GM12891 (cell line): ENCODE data around the gene MTSS2.

Source experiments
- DNase-seq: peaks from one replicate; pipeline ENCODE4 v3.0.0; 2011; ENCODE audit warnings: low spot score; ENCODE audit not compliant: insufficient read length
- FAIRE-seq: peaks from 2 replicates; lab custom pipeline; 2011; peaks lifted over from hg19 to GRCh38; lab: Jason Lieb, UNC
- PAX5 ChIP-seq: IDR thresholded peaks from 2 replicates; pipeline ENCODE4 v1.6.1; 2011; ENCODE audit warnings: low read length, moderate library complexity, mild to moderate bottlenecking; ENCODE audit not compliant: insufficient read depth, severe bottlenecking
- POLR2A ChIP-seq: IDR thresholded peaks from 2 replicates; pipeline ENCODE4 v1.6.1; 2011; ENCODE audit warnings: low read depth, low read length, control low read depth
- POLR2AphosphoS5 ChIP-seq: IDR thresholded peaks from 2 replicates; pipeline ENCODE4 v1.6.1; 2011; ENCODE audit warnings: low read depth, low read length, control low read depth
- POU2F2 ChIP-seq: IDR thresholded peaks from 2 replicates; pipeline ENCODE4 v1.6.1; 2011; ENCODE audit warnings: low read depth, mild to moderate bottlenecking, control low read depth, low read length, moderate library complexity
- SPI1 ChIP-seq: IDR thresholded peaks from 2 replicates; pipeline ENCODE4 v1.6.1; 2011; ENCODE audit warnings: low read depth, low read length, control low read depth
- TAF1 ChIP-seq: IDR thresholded peaks from 2 replicates; pipeline ENCODE4 v1.6.1; 2011; ENCODE audit warnings: low read depth, low read length, control low read depth

The MTSS2 gene

DNA sequence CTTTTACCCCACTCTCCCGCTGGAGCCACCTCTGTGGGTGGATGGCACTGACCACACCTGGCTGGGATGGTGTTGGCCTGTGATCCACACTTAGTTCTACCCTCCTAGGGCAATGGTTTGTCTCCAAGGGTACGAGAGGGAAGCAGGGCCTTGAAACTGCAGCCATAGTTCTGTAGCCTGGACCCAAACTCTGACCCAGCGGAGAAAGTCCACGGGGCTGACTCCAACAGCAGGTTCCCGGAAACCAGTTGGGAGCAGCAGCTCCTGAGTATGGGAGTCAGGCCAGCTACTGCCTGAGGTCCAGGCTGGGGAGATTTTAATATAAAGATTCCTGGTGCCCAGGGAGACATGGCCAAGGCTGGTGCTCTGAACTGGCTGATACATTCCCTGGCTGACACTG, 23.6 kb upstream of the MTSS2 start:
- FAIRE-seq (no peak), DNase-seq (no peak)
- TF ChIP-seq PAX5 (no peak), POU2F2 (no peak)

DNA sequence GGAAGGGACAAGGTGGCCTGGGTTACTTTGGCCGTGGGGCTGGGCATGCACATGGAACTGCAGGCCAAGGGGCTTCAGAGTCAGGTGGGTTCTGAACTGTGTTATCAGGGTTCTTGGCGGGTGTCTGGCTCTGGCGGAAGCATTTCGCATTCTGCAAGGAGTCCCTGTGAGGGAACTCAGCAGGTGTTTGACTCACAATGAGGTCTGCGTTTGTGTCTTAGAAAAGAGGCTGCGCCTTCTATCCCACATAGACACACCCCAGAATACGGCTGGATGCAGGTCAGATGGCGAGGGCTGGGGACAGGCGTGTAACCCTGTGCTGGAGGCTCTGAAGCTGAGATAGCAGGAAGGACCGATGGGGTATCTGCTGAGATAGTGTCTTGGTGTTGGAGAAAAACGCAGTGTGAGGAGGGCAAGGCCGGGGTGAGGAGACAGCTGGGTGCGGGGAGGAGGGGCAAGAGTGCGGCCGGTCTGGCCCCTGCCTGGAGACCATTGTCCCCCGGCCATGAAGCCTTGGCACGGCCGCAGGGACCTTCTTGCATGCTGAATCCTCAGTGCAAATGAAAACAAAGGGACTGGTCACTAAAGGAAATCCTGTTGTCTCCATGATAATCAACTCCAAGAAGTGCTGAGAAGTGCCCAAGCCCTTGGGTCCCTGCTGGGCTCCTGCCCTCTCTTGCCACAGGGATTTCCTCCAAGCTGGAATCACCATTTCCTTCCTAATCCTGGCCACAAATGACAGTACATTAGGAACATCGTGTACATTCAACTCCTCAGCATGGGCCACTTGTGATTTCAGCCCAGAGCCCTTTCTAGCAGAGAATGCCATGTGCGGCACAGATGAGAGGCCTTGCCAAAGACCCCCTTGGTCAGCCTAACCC, 22.8 kb upstream of the MTSS2 start:
- FAIRE-seq (no peak), DNase-seq (no peak)
- TF ChIP-seq TAF1 (no peak), SPI1 (no peak), POU2F2 (no peak), POLR2AphosphoS5 (no peak), POLR2A (no peak), PAX5 (no peak)

DNA sequence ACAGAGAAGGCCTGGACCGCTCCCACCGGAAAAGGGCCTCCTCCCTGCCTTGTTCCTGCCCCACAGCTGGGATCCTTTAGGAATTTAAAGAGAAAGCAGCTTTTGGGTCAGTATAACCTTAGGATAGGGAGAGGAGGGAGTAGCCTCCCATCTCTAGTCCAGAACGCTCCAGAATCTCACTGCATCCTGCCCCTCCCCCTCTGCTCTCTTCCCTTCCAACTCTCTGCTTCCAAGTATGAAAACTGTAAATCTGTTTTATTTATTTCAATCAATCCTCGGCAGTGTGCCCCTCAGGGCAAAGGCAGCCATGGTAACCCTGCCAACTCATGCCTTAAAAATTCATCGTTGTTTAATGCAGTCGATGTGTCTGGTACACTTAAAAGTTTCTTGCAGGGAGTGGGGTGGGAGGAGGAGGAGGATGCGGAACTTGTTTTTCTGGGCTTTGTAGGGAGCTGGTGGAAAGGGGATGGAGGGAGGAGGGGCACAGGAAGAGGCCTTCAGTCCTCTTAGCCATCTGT, 21.2 kb upstream of the MTSS2 start:
- FAIRE-seq, result no peak
- TF ChIP-seq POLR2A (no peak), TAF1 (no peak), POU2F2 (no peak), PAX5 (no peak), POLR2AphosphoS5 (no peak), SPI1 (no peak)
- no peak for DNase-seq

DNA sequence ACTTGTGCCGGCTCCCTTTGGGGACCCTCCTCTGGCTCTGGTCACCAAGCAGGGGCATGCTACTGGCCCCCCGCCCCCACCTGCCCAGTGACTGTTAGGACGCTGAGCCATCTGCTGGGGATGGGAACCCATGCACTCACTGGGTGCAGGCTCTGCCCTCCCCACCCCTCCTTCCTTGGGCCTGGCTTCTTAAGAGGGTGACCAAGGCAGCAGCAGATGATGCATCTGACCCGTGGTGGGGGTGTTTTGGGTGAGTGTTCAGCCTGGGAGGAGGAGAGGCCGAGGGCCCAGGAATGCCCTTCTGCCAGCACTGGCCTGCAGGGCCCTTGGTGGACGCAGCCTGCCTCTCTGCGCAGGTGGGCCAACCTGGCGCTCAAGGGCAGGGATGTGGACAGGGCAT, 19.2 kb upstream of the MTSS2 start:
- TF ChIP-seq POLR2AphosphoS5 (no peak), POLR2A (no peak), SPI1 (no peak), PAX5 (no peak), POU2F2 (no peak), TAF1 (no peak)
- DNase-seq (no peak), FAIRE-seq (no peak)

DNA sequence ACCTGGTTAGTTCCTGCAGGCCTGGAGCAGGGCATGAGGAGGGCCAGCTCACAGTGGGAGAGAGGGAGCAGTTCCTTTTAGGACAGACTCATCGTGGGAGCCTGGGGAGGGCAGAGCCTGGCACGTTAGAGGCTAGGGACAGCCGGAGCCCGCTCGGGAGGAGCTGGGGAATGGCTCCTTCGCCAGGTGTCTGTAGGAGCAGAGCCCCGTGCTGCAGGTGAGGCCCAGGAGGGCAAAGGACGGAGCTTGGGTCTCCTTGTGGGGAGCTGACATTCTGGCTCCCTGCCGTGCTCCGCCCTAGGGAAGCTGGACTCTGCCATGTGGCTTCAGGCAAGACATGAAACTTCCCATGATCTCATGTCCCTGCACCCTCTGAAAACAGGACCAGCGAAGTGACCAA, 18.7 kb upstream of the MTSS2 start:
- FAIRE-seq, result no peak
- TF ChIP-seq POLR2AphosphoS5 (no peak), POU2F2 (no peak), POLR2A (no peak), TAF1 (no peak), SPI1 (no peak)
- DNase-seq, result no peak

DNA sequence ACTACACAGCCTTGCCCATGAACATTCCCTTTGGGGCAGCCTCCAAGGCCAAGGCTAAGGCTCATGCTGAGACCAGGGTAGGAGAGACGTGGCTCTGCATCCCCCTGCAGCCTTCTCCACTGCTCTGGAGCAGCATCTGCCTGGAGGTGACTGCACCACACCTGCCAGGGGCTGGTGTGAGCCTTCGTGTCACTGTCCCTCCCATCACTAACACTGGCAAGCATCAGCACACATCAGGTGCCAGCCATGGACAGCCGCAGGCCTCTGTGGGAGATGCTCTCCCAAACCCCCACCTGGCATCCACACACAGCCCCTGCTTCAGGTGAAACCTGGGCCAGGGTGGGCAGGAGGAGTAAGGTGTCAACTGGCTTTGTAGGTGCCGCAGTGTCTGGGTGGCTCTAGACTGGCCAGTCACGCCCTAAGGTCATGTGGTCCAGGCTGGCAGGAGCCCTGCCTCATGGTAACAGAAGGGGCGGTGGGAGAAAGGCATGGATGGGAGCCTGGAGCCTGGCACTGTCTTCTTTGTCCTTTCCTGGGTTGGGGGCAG, 18.1 kb upstream of the MTSS2 start:
- FAIRE-seq, result no peak
- no peak for DNase-seq
- TF ChIP-seq TAF1 (no peak), POLR2AphosphoS5 (no peak), SPI1 (no peak), POU2F2 (no peak), POLR2A (no peak), PAX5 (no peak)

DNA sequence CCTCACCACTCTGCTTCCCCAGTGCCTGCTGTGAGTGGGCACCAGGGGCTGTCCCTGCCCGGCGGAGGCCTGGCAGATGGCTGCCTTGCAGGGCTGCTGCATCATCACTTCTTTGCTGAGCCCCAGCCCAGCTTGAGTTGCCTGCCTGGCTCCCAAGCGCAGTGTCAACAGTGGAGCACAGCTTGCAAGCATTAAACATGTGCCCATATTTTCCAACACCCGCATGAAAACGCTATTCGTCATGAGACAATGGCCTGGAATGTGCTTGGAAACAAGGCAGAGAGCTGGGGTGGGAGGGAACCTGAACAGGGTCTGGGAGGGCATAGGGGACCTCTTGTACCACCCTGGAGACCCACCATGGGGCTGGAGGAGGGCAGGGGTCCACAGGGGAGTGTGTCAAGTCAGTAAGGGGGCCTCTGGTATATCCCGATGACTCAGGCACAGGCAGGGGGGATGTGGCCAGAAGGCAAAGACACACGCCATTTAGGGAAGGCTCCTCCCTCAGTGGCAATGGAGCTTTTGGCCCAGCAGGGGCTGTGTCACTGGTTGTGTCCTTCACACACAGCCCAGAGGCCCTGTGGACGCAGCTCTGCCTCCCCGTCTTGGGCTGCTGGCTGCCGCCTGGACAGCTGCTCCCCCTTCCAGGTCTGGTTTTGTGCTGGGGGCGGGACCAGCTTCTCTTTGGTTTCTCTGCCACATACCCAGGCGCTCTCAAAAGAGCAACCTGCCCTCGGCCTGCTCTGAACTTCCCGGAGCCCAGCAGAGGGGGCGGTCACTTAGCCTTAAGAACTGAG, 17.4 kb upstream of the MTSS2 start:
- DNase-seq, result no peak
- no peak for TF ChIP-seq SPI1
- TF ChIP-seq POLR2A, result no peak
- TF ChIP-seq POU2F2, result no peak
- no peak for TF ChIP-seq POLR2AphosphoS5
- TF ChIP-seq PAX5, result no peak
- no peak for TF ChIP-seq TAF1
- FAIRE-seq, result no peak

DNA sequence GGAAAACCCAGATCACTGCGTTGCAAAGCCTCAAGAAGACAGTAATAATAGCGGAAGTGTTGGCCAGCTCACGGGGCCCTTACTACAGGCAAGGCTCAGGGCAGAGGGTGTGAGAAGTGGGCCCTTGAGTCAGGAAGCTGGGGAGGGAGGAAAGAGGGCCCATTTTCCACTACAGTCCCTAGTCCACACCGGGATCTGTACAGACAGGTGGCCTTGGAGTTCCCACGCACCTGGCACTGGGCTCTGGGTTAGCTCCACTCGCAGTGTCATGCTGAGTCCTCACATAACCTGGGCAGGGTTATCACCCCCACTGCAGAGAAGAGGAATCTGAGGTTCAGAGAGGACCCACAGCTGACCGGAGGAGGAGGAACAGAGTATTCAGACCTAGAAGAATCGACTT, 16.8 kb upstream of the MTSS2 start:
- TF ChIP-seq PAX5 (no peak), SPI1 (no peak), POLR2A (no peak), POU2F2 (no peak)
- FAIRE-seq (no peak), DNase-seq (no peak)

DNA sequence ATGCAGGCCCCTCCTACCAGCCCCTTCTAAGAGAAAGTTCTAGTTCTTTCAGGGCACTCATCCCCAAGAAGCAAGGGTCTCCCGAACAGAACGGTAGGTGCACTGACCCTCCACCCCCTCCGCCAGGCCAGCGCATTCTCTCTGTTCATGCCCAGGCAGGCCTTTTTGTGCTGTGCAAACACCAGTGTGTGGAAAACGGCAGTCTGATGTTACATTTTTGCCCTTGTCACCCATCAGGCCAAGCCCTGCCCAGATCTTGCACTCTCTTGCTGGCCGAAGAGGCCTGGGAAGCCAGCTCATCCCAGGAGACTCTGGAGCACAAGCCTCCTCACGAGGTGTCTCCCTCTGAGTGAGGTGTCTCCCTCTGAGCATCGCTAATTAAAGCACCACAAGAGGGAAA, 16.1 kb upstream of the MTSS2 start:
- no peak for DNase-seq
- TF ChIP-seq POLR2AphosphoS5 (no peak), SPI1 (no peak), POLR2A (no peak), PAX5 (no peak), POU2F2 (no peak), TAF1 (no peak)
- no peak for FAIRE-seq

DNA sequence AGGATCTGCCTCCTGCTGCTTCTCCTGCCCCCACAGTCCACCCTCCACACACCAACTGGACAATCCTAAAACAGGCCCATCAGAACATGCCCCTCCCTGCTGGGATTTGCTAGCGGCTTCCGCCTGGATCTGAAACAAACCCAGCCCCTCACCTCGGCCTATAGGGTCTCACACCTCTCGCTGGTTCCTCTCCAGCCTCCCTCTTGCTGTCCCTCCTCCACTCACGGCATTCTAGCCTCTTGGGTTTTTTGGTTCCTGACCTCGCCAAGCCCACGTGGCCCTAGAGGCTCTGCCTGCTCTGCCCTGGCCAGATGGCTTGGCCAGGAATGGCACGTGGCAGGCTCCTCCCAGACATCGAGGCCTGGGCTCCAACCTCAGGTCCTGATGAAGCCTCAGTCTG, 15.7 kb upstream of the MTSS2 start:
- FAIRE-seq (no peak), DNase-seq (no peak)
- TF ChIP-seq POLR2AphosphoS5 (no peak), TAF1 (no peak), POU2F2 (no peak), POLR2A (no peak), SPI1 (no peak), PAX5 (no peak)
